H1 (cell line): ENCODE results near the gene TPD52L1. TPM values are rescaled to one million over a fixed set of nuclear protein-coding genes. Genes with fewer than 3 reads are reported as not detected.

Experiments used
- SIX5 ChIP-seq: IDR thresholded peaks from 2 replicates; pipeline ENCODE4 v1.6.1; 2011; ENCODE audit warnings: mild to moderate bottlenecking, low read depth, low read length
- polyA plus RNA-seq, 7 experiments: library from polyadenylated mRNA; depleted of rRNA in 3 of 7; stranded (reverse) in 5 of 7; unstranded in 2 of 7; fragments of >200 nt in 5 of 7; fragments of 200-250 nt in 2 of 7; gene quantifications; 1 replicate in 5 of 7; 2 replicates in 1 of 7; 4 replicates in 1 of 7; pipeline versions ENCODE4 v1.2.1 to v1.2.3, GENCODE V29; 2011 to 2013; ENCODE audit warnings: missing spikeins in 2 of 7, mixed read lengths in 2 of 7
- total RNA-seq: library from RNA; stranded (reverse); fragmentation: NEBNext Ultra II Directional; extraction: Animal tissue kit (Norgen Biotek cat#: 25700); gene quantifications from 2 replicates; pipeline ENCODE4 v1.2.1, GENCODE V29; 2021

Gene TPD52L1
- total and polyA plus RNA-seq, 2 of the 8 experiments (the other 6 are each of a cell fraction or from before 2014, with no cell fraction given) = 7.4 to 14.2 TPM

DNA sequence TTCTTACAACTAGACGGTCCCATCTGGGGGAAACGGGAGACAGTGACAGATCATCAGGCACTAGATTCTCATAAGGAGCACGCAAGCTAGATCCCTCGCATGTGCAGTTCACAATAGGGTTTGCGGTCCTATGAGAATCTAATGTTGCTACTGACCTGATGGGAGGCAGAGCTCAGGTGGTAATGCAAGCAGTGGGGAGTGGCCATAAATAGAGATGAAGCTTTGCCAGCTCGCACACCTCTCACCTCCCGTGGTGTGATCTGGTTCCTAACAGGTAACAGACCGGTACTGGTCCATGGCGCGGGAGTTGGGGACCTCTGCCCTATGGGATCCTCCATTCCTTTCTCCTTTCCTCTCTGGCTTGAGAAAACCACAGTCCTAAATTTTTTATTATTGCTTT, 63.8 kb downstream of the TPD52L1 start (continued):
- no peak for TF ChIP-seq SIX5
- TF ChIP-seq, all 59 proteins: peak for 0
